Urothelium cell line (cell line): ENCODE results near the gene C7orf57.
"Not testable (repeated sequence)": the region's sequence is repeated elsewhere in the genome, so short reads cannot be mapped to it uniquely, and the experiment has no call there.

Source experiments
- DNase-seq: peaks from one replicate; pipeline ENCODE4 v3.0.0; 2011; ENCODE audit warnings: low spot score, mixed read lengths
- FAIRE-seq: peaks from 2 replicates; lab custom pipeline; 2011; peaks lifted over from hg19 to GRCh38; lab: Jason Lieb, UNC

The C7orf57 gene

DNA sequence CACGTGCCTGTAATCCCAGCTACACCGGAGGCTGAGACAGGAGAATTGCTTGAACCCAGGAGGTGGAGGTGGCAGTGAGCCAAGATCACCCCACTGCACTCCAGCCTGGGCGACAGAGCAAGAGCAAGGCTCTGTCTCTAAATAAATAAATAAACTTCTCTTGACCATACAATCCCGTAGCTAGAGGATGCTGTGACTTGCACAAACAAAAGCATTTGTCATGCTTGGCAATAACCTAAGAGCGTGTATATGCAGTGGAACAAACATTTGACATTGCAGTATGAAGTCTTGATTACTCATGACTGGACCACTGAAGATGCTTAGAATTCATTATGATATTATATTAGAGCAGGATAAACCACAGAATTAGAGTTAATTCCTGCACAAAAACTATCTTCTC, 1.4 kb upstream of the C7orf57 start:
- FAIRE-seq (no peak), DNase-seq (no peak)

DNA sequence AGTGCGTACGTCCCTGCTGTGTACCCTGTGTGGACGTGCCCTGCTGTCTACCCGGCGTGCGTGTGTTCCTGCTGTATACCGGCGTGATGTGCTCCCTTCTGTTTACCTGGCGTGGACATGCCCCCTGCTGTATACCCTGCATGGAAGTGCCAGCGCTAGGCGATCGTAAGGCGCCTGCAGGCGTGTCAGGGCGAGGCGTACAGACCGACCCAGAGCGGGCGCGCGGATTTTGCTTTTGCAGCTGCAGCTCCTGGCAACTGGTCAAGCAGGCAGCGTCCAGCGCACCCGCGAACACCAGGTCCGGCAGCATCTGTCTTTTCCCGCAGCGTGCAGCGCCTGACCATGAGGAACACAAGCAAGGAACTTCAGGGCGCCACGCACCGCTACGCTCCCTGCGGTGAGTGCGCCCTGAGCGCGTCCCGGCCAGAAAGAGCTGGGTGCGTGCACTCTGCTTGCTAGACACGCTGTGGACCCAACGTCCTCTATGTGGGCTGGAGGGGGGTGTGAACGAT, 680 bp downstream of the C7orf57 start:
- peak; percentile 82 for FAIRE-seq
- DNase-seq: no peak

DNA sequence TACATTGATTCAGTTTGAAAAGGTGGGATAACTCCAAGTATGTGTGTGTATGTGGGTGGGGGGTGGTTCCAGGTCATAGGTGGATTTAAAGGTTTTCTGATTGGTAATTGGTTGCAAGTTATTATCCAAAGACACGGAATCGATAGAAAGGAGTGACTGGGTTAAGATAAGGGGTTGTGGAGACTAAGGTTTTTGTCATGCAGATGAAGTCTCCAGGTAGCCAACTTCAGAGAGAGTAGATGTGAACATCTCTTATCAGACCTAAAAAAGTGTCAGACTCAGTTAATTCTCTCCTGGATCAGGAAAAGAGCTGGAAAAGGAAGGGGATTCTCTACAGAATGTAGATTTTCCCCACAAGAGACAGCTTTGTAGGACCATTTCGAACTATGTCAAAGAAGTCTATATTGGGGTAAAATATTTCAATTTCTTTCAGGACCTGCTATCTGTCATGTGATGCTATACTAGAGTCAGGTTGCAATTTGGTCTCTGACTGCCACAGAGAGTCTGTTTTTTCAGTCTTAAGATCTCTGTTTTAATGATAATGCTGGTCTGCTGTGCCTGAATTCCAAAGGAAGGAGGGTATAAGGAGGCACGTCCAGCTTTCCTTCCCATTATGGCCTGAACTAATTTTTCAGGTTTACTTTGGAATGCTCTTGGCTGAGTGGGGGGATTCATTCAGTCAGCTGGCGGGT, 3.6 kb downstream of the C7orf57 start:
- FAIRE-seq (no peak), DNase-seq (no peak)

DNA sequence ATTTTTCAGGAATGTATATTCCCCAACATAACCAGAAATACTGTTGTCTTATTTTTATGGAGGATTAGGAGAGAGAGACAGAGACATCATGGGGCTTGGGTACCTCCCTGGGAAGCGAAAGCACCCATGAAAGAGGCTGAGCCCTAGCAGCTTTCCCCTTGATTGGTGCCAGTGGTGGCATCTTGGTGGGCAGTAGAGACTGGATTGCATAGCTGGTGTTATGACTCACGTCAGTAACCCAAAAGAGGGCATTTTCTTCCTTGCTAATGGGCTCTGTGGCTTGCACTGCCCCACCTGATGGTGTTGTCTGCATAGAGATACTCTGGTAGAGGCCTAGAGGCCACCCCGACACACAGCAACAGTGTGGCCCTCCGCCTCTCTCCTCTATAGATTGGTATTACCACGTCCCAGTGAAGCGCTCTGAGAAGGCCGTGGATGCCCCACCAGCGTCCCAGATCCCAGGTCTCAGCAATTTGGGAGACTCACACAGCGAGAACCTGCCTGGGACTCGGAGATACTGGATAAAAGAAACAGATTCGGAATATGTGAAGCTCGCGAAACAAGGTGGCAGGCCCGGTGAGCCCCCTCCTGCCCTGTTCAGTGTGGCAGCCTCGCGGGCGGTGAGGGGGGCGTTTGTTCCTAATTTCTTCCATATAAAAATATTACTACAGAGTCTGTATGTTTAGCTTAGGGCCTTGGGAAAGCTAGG, 5.8 kb downstream of the C7orf57 start:
- no peak for FAIRE-seq
- DNase-seq: no peak

DNA sequence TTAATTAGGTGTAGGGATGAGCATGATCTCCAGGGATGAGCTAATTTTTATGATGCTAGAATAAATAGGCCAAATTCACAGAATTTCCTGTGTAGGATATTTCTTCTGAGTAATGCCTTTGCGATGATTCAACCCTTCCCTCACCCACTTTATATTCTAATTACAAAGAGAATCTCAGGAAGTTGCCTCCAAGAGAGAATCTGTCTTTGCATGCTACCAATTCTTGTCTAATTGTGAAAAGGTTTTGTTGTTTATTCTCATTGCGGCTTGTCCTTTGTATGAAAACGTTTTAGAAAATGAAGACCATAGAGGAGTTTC, 6.3 kb downstream of the C7orf57 start:
- no peak for DNase-seq
- FAIRE-seq: no peak

DNA sequence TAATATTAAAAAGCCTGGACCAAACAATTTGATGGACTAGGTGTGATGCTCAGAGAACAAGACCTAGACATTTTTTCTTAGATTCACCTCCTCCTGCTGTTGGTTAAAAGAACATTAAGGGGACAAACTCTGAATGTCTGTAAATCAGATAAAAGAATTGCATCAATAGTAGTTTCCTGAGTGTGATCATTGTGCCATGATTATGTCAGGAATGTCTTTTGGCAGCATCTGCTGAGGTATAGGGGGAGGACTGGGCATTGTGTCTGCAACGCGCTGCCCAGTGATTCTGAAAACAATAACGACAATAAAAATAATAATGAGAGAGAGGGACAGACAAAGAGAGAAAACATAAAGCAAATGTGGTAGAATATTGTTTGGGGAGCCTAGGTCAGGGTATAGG, 6.9 kb downstream of the C7orf57 start:
- FAIRE-seq (no peak), DNase-seq (no peak)

DNA sequence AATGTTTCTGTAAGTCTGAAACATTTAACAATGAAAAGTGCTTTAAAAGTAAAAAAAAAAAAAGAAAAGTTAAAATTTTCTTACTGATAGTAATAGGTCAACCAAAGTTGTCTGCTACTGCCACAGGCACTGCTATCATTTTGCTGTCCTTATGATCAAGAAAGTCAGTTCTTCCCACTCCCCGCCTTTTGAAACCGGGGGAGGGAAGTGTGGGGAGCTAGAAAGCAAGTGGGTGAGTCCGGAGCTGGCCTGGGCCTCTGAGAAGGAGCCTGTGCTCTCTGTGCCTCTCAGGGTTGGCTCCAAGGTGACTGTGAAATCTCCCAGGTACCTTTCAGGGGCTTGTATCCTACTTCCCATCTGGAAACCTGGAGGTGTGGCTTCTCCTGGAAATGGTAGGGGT, 7.3 kb downstream of the C7orf57 start:
- DNase-seq (no peak), FAIRE-seq (no peak)

DNA sequence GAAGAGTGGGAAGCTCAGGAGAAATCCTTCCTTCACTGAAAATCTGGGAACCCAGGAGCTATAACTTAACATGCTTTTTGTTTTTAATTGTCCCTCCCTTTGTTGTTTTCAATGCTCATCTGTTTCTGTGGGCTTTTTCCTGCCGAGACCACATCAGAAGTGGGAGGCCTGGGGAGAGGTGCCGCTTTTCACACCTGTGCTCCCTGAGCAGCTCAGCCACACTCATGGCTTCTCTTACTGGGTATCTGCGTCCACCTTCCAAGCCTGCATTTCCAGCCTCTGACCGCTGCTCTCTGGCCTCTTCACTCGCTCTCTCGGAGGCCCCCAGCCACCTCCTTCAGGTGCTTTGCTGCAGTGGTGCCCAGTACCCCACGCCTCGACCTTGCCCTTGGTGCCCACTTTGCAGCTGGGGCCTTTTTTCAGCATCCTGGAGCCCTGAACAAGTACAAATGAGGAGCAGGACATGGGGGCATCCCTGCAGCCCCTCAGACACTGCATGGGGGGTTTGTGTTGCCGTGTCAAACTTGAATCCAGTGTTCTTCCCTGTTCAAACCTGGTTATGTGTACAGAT, 9.9 kb downstream of the C7orf57 start:
- peak; percentile 13 for FAIRE-seq
- DNase-seq: no peak

DNA sequence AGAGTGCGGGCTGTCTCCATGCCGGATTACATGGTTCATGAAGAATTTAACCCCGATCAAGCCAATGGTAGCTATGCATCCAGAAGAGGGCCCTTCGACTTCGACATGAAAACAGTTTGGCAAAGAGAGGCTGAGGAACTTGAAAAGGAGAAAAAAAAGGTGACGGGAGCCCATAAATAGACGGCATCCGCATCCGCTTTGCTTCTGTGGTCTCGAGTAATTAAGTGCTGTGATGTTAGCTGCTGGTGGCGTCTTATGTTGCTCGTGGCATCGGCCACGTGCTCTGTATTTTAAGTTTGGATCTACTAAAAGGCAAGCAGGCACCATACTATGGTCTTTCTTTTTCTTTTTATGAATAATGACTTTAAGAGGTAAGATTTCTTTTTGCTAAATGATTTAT, 11.1 kb downstream of the C7orf57 start:
- DNase-seq: no peak
- no peak for FAIRE-seq

DNA sequence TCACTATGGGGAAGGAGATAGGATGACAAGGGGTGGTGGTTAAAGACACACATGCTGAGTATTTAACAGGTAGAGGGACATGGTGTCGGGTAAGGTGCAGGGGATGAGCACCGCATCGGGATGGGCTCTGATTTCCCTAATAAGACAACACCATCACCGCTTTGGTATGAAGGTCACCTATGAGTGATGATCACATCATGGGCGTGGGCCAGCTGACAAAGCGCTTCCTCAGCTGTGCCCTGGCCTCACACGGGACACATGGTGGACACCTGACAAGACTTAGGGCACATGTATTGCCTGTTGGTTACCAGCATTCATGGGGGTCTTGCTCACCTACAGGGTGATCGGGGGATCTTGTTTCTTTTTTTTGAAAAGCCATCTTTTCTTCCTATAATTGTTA, 12.8 kb downstream of the C7orf57 start:
- DNase-seq (peak; percentile 63), FAIRE-seq (peak; percentile 69)

DNA sequence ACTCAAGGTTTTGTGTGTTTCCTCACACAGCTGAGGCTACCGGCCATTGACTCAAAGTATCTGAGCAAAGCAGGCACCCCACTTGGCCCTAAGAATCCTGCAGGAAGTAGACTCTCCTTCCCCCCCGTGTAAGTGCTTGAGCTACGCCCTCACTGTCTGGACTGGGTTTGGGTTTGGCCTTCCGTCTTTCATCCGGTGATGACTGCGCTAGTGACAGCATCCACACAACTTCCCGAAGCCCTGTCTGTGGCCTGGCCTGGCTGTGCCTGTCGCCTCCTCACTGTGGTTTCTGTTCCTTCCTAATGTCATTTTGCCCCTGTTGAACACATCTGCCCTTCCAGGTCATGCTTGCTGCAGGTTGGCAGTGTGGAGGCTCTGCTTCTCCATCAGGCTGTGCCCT, 14.5 kb downstream of the C7orf57 start:
- no peak for FAIRE-seq

DNA sequence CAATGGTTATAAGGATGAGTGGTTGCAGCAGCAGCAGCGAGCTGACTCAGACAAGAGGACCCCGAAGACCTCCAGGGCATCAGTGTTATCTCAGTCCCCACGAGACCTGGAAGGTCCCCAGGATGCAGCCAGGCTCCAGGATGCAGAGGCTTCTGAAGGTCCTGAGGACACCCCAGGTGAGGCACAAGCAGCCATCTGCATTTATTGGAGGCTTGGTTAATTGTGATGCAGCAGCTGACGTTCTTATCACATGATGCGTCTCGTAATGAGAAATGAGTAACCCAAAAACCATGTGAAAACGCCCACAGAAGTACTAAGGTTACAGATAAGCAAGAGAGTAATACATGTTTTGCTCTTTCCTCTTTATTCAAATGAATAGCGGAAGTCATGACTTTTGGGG, 17.4 kb downstream of the C7orf57 start:
- DNase-seq (no peak), FAIRE-seq (no peak)

More for the DNA sequence above, 14.5 kb downstream of the C7orf57 start:
- DNase-seq: no peak

DNA sequence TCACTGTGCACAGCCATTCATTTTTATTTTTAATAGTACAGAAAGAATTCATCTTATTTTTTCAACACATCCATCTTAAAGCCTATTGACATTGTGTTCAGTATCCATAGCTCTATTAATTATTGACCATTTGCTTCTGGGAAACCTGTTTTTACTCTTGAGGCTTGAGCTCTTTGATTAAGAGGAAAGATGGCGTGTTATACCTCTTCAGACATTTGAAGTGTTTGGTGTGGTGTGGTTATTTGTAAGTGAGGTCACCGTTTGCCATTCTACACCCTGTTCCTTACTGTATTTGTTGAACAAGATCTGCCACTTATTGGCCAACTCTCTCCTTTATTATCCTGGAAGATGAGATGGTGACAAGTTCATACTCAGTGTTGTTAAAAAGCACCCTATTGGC, 18.4 kb downstream of the C7orf57 start:
- FAIRE-seq (no peak), DNase-seq (no peak)

DNA sequence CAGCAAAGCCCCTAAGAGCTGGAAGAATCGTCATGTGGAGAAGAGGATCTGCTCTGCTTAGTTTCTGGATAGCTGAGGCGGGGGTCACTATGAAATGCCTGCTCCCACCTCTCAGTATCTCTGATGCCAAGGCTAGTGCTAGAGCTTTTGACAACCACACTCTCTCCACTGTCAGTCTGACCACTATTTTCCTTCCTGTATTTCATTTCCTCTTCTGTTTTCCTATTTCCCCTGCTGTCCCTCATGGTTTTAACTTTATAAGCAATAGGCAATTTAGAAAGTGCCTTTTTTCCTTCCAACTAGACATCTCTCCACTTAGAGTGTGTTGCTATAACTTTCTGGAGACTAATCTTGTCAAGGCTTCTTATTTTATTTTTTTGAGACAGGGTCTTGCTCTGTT, 23.6 kb downstream of the C7orf57 start:
- DNase-seq: no peak
- no peak for FAIRE-seq

DNA sequence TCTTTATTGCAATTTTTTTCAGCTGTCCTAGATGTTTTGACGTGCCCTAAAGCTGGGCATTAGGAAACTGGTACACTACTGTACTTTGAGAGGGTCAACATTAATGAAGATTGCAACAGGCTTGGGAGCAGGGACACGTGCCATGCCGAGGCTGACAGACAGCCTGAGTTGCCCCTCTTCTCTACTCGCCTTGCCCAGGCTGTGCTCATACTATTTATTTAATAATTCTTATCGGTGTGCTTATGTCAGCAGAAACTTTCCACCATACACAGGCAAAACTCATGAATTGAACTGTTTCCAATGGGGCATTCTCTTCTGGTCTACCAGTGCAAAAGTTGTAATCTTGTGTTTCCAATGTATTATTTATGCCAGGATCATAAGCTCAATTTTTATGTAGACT, 24.4 kb downstream of the C7orf57 start:
- DNase-seq: no peak
- FAIRE-seq: no peak

DNA sequence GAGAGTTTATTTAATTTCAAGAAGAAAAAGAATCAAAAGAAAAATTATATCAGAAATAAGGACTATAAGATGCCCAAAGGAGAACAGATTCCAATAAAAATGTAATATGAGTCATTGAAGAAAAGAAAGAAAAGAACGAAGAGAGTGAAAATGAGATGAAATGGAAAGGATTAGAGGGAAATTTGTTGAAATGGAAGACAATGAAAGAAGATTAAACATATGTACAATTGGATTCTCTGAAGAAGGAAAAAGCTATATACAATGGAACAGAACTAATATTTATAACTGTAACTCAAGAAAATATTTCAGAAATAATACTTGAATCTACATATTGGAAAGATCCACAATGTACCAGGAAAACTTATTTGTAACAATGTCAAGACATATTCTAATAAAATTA, 28.6 kb downstream of the C7orf57 start:
- DNase-seq (no peak), FAIRE-seq (no peak)

DNA sequence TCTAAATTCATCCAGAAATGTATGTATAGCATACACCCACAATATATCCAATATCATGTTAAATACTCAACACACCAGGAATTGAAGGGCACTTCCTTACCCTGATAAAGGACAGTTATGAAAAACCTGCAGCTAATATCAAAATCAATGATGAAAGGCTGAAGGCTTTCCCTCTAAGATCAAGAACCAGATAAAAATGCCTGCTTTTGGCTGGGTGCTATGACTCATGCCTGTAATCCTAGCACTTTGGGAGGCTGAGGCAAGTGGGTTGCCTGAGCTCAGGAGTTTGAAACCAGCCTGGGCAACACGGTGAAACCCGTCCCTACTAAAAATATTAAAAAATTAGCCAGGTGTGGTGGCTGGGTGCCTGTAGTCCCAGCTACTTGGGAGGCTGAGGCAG, 32.1 kb downstream of the C7orf57 start:
- FAIRE-seq (no peak), DNase-seq (no peak)

DNA sequence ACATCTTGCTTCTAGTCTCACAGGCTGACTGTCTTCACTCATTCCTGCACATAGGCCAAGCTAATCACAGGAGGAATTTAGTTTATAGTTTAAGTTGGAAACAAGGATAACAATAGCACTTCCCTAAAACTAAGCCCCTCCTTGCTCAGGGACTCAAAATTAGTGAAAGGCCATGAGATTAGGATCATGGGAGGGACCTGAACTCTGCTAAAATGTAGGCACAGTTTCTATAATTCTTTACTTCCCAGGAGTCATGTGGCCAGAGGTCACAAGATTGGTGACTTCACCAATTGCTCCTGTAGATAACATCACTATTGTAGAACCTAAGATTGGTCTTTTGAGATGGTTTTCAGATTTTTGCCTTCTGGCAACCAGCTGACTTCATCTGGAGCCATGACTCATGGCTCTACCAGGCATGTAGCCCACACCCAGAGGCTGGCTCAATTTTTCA, 38.9 kb downstream of the C7orf57 start:
- DNase-seq (no peak), FAIRE-seq (no peak)

DNA sequence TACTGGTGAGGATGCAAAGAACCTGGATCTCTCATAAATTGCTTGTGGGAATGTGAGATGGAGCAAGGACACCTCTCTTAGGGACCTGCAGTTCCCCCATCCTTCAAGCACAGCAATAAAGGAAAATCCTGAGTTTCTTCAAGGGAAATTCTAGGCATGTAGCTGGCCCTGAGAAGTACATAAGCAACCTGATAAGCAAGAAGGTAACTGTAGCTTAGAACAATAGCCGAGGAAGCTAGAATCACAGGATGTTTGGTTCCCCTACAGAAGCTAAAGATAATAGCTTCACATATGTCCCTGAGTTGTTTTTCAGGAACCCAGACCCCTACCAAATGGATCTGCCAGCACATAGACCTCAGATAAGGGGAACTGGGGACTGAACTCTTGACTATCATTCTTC, 42.1 kb downstream of the C7orf57 start:
- no peak for FAIRE-seq
- no peak for DNase-seq

DNA sequence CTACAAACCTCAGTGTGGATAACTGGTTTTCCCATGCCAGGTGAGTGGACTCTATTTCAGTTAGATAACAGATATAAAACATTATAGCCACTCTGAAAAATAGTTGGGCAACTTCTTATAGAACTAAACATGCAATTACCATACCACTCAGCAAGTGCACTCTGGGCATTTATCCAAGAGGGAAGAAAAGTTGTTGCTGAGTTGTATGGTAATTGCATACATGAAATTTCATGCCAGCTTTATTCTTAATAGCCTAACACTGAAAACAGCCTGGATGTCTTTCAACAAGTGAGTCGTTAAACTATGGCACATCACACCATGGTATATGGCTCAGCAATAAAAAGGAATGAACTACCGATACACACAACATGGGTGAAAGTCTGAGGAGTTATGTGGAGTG, 43.1 kb downstream of the C7orf57 start:
- DNase-seq (no peak), FAIRE-seq (no peak)

DNA sequence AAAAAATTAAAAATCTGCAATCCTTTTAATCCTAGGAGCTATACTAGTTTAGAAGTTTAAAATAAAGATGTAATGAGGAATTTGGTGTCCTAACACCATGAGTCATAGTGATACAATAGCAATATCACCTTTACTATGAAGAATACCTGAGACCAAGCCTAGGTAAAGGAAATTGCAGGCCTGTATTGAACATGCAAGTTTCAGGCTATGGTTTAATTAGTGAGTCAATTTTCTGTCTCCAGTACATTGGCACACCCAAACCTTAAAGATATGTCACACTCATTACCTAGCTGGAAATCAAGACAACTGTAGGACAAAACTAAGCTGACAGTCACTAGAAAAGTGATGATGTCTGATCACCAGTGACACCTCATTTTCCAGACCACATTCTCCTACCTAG, 47.0 kb downstream of the C7orf57 start:
- not testable (repeated sequence) for FAIRE-seq, DNase-seq

DNA sequence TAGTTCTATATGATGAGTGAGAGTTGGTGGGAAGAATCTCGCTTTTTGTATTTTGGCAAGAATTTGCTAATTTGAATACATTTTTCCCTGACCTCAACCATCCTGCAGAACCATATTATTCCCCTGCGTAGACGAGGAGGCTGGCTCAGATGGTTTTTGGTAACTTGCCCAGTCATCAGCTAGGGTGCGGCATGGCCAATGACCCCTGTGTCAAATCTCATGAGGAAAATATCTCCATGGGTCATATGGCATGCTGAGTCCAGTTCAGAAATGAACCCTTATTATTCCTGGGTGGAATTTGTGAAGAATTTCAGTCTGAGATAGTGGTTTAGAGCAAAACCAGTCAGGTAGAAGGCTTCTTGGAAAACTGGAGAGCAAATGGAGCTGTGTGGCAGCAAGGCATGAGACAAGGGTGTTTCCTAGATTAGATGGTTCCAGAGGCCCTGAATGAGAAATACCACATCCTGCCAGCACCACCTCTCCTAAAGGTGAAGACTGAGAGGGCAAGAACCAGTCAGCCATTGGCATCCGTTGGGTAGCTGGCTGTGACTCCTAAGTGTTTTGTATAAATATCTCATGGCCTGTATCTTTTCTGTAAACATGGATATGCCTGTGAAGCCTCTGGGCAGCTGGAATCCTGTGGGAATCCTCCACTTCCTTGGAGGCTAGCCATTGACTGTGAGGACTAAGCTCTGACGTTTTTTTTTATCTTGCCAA, 47.9 kb downstream of the C7orf57 start:
- DNase-seq (no peak), FAIRE-seq (no peak)
